ENCODE measurements around the gene PPEF2.

DNA sequence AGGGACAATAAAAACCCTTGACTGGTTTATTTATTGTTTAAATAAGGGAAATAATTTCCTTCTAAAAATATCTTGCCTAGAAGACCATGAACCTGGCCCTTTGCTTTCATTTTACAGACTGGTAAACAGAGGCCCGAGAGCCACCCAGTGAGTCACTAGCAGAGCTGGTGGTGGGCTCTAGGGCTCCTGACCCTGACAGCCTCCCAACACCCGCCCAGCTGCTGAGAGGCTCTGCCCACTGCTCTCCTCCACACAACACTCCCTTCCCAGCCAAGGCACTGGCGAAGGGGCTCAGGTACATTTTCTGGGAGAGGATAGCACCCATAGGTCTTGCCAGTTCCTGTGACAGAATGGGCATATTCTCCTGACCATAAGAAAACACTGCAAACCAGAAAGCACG is 18.1 kb upstream of the PPEF2 start:
- TF ChIP-seq, protein P1, sequence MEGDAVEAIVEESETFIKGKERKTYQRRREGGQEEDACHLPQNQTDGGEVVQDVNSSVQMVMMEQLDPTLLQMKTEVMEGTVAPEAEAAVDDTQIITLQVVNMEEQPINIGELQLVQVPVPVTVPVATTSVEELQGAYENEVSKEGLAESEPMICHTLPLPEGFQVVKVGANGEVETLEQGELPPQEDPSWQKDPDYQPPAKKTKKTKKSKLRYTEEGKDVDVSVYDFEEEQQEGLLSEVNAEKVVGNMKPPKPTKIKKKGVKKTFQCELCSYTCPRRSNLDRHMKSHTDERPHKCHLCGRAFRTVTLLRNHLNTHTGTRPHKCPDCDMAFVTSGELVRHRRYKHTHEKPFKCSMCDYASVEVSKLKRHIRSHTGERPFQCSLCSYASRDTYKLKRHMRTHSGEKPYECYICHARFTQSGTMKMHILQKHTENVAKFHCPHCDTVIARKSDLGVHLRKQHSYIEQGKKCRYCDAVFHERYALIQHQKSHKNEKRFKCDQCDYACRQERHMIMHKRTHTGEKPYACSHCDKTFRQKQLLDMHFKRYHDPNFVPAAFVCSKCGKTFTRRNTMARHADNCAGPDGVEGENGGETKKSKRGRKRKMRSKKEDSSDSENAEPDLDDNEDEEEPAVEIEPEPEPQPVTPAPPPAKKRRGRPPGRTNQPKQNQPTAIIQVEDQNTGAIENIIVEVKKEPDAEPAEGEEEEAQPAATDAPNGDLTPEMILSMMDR (IDR thresholded peaks at IDR 0.05): no peak
- TF ChIP-seq ZFX (IDR thresholded peaks at IDR 0.05; ENCODE audit: borderline replicate concordance): no peak
